GM12878 (cell line): ENCODE data around the gene CSPG5. TPM values are rescaled to one million over a fixed set of nuclear protein-coding genes. Genes with fewer than 3 reads are reported as not detected.

Experiments
- ATAC-seq: fragments of 200-7000 bp; cut with Tn5 transposase; 3 replicates; pipeline ENCODE4 v1.9.1; 2020; ENCODE audit warnings: mild to moderate bottlenecking, moderate library complexity
- BruUV-seq: library from RNA; stranded (reverse); fragments of 400-500 nt; replicated peaks from 2 replicates; lab custom pipeline; 2021; lab: Mats Ljungman, UMichigan
- CTCF ChIA-PET: fragments of 300-600 bp; sonication (Branson Sonifier 250); formaldehyde crosslinking; extraction: SDS; loops from one replicate; lab custom pipeline; 2021; ENCODE audit warnings: inconsistent platforms; lab: Yijun Ruan, JAX
- POLR2A ChIA-PET: fragments of 350-600 bp; formaldehyde crosslinking; extraction: SDS; loops from one replicate; lab custom pipeline; 2021; ENCODE audit warnings: inconsistent platforms; lab: Charles Lee
- RAD21 ChIA-PET: fragments of 300-600 bp; sonication (Branson Sonifier 250); formaldehyde crosslinking; loops from one replicate; lab custom pipeline; 2023; ENCODE audit warnings: antibody characterized with exemption; ENCODE audit not compliant: unreplicated experiment; lab: Charles Lee
- SMC1A ChIA-PET: fragments of 300-600 bp; sonication (Branson Sonifier 250); formaldehyde crosslinking; loops from one replicate; lab custom pipeline; 2023; ENCODE audit not compliant: unreplicated experiment, uncharacterized antibody; lab: Charles Lee
- DNase-seq: peaks from one replicate; pipeline ENCODE4 v3.0.0-alpha.2; 2011; ENCODE audit warnings: low read depth, low spot score
- FAIRE-seq: peaks from 3 replicates; lab custom pipeline; 2011; peaks lifted over from hg19 to GRCh38; lab: Jason Lieb, UNC
- H2AFZ ChIP-seq: 2 replicates; pipeline ENCODE4 v1.6.0; 2011; ENCODE audit warnings: low read depth, low read length, control low read depth; ENCODE audit not compliant: control insufficient read depth
- H3K27ac ChIP-seq: 2 replicates; pipeline ENCODE4 v1.5.1; 2011; ENCODE audit warnings: control low read depth; ENCODE audit not compliant: control insufficient read depth, insufficient read depth
- H3K27me3 ChIP-seq, 2 experiments: replicated peaks in 1 of 2; 2 replicates each; pipeline versions ENCODE4 v1.6.0 to v1.6.1; 2011; ENCODE audit warnings: low read length in 1 of 2; ENCODE audit not compliant: control insufficient read depth in 2 of 2, insufficient read depth in 2 of 2
- H3K36me3 ChIP-seq, 2 experiments: 2 replicates each; pipeline ENCODE4 v1.5.1; 2011; ENCODE audit warnings: low read length in 1 of 2; ENCODE audit not compliant: control insufficient read depth in 2 of 2, insufficient read depth in 2 of 2
- H3K4me1 ChIP-seq: 2 replicates; pipeline ENCODE4 v1.6.1; 2011; ENCODE audit warnings: mild to moderate bottlenecking, low read length, moderate library complexity, mixed read lengths; ENCODE audit not compliant: control insufficient read depth, insufficient read depth
- H3K4me2 ChIP-seq: 2 replicates; pipeline ENCODE4 v1.6.0; 2011; ENCODE audit warnings: control low read depth; ENCODE audit not compliant: control insufficient read depth, insufficient read depth
- H3K4me3 ChIP-seq: fragments of 200-600 bp; sonication (generic); 2 replicates; pipeline ENCODE4 v1.5.1; 2016
- H3K79me2 ChIP-seq: 2 replicates; pipeline ENCODE4 v1.6.0; 2011; ENCODE audit warnings: low read length; ENCODE audit not compliant: control insufficient read depth, insufficient read depth
- H3K9ac ChIP-seq: 2 replicates; pipeline ENCODE4 v1.8.0; 2011; ENCODE audit warnings: low read length, control low read depth, mixed read lengths; ENCODE audit not compliant: control insufficient read depth, insufficient read depth
- H3K9me3 ChIP-seq: replicated peaks from 3 replicates; pipeline ENCODE4 v1.5.1; 2011; ENCODE audit warnings: mild to moderate bottlenecking, low read length; ENCODE audit not compliant: control insufficient read depth, insufficient read depth
- H4K20me1 ChIP-seq: 2 replicates; pipeline ENCODE4 v1.6.0; 2011; ENCODE audit not compliant: control insufficient read depth, insufficient read depth
- RB1 ChIP-seq: fragments of 450-650 bp; formaldehyde crosslinking; IDR thresholded peaks from 2 replicates; pipeline ENCODE4 v1.6.1; 2017; ENCODE audit warnings: mild to moderate bottlenecking, borderline replicate concordance
- SPI1 ChIP-seq: IDR thresholded peaks from 2 replicates; pipeline ENCODE4 v1.6.1; 2011; ENCODE audit warnings: low read depth, mild to moderate bottlenecking, low read length, moderate library complexity, borderline replicate concordance; ENCODE audit not compliant: insufficient read depth
- SRF ChIP-seq, 2 experiments: IDR thresholded peaks; 2 replicates each; pipeline ENCODE4 v1.6.1; 2011; ENCODE audit warnings: low read depth in 2 of 2, low read length in 2 of 2, mild to moderate bottlenecking in 1 of 2, moderate library complexity in 1 of 2
- SUZ12 ChIP-seq: fragments of 200-600 bp; sonication (generic); IDR thresholded peaks from one replicate; pipeline ENCODE4 v1.6.1; 2018; ENCODE audit warnings: antibody characterized with exemption, mild to moderate bottlenecking; ENCODE audit not compliant: unreplicated experiment
- ZNF207 ChIP-seq: fragments of 450-650 bp; IDR thresholded peaks from 2 replicates; pipeline ENCODE4 v1.6.1; 2014; ENCODE audit warnings: antibody characterized with exemption, mild to moderate bottlenecking, borderline replicate concordance
- ZNF274 ChIP-seq: IDR thresholded peaks from one replicate; pipeline ENCODE4 v1.8.0; 2011; ENCODE audit not compliant: insufficient read length, insufficient read depth
- ZSCAN29 ChIP-seq: fragments of 450-650 bp; IDR thresholded peaks from 2 replicates; pipeline ENCODE4 v1.6.1; 2017; ENCODE audit warnings: mild to moderate bottlenecking, moderate library complexity
- WGBS: methylation state at CpG from one replicate; pipeline ENCODE4 v1.1.6; 2016; ENCODE audit warnings: low lambda C conversion rate; ENCODE audit not compliant: insufficient replicate concordance, insufficient coverage; ENCODE audit errors: missing lambda C conversion rate; 5-methylcytosine and 5-hydroxymethylcytosine counted together
- in situ Hi-C: fragments of 300-500 bp; cut with MboI; formaldehyde crosslinking; loops from 9 replicates; pipeline ENCODE4 v1.14.3; 2018; ENCODE audit warnings: mixed read lengths
- intact Hi-C: fragments of 100-400 bp; cut with micrococcal nuclease; formaldehyde crosslinking; loops from one replicate; pipeline ENCODE4 v1.14.2; 2022; ENCODE audit not compliant: unreplicated experiment
- polyA plus RNA-seq, 11 experiments: library from polyadenylated mRNA; depleted of rRNA in 4 of 11; unstranded in 6 of 11; stranded (reverse) in 5 of 11; fragments of >200 nt; fragmentation: Nextera tagmentation in 4 of 11; fragmentation: Illumina TruSeq in 1 of 11; extraction: Ambion mirVana in 4 of 11; extraction: Trizol in 1 of 11; gene quantifications; 1 replicate in 1 of 11; 2 replicates in 10 of 11; pipeline versions ENCODE4 v1.2.1 to v1.2.3, GENCODE V29; 2011 to 2016; ENCODE audit warnings: inconsistent platforms in 2 of 11, missing spikeins in 2 of 11, low read depth in 1 of 11
- total RNA-seq, 4 experiments: library from RNA; depleted of rRNA in 3 of 4; stranded (reverse); fragments of >200 nt in 3 of 4; fragmentation: Illumina TruSeq in 1 of 4; extraction: Trizol in 1 of 4; gene quantifications; 2 replicates each; pipeline versions ENCODE4 v1.2.1 to v1.2.3, GENCODE V29; 2013 to 2021
- TF ChIP-seq, protein P1 (sequence below): IDR thresholded peaks from 2 replicates; pipeline ENCODE4 v1.6.1; 2012; ENCODE audit warnings: low read depth, low read length, improper control_type of control experiment
- TF ChIP-seq, protein P2 (sequence below): fragments of 450-650 bp; IDR thresholded peaks from 2 replicates; pipeline ENCODE4 v1.6.1; 2017; ENCODE audit warnings: low read depth, mild to moderate bottlenecking, moderate library complexity
- TF ChIP-seq, protein P3 (sequence below): fragments of 450-650 bp; IDR thresholded peaks from 2 replicates; pipeline ENCODE4 v1.6.1; 2017; ENCODE audit warnings: borderline replicate concordance
- TF ChIP-seq, protein P4 (sequence below): fragments of 450-650 bp; IDR thresholded peaks from 2 replicates; pipeline ENCODE4 v1.6.1; 2018; ENCODE audit warnings: borderline replicate concordance, mild to moderate bottlenecking; ENCODE audit not compliant: partially characterized antibody

CSPG5 gene
- total and polyA plus RNA-seq, 10 of the 15 experiments (the other 5 are each of a cell fraction or from before 2014, with no cell fraction given), result 0.08 to 0.17 TPM; not detected in 8

DNA sequence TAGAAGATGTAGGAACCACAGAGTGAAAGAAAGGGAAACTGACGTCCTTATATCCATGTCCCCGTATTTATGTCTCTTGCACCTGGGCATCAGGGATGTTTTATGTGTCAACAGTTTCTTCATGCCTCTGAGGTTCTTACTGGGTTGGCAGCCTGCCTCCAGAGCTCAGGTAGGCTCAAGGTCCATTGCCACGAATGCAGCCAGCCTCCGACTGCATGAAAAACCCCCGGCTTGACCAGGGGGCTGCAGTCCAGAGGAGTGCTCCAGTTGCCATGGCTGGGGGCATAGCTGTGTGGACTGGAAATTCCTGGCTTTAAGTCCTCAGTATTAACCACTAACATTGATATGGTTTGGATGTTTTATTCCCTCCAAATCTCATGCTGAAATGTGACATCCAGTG, 2.8 kb upstream of the CSPG5 start:
- Histone ChIP-seq H3K9me3 (no peaks in the 10 kb centered on the region), H3K9ac (no peak overlapping the region), H3K4me1 (no peaks in the 10 kb centered on the region), H4K20me1 (no peaks in the 10 kb centered on the region), H3K27ac (no peak overlapping the region), H2AFZ (no peak overlapping the region), H3K27me3 (peaks cover 8 to 9% of the 10 kb centered on the region in 2 experiments), H3K4me2 (no peak overlapping the region), H3K79me2 (no peaks in the 10 kb centered on the region), H3K36me3 (peaks cover 0 to 9% of the 10 kb centered on the region in 2 experiments; a peak in 1 of 4 replicates), H3K4me3 (no peak overlapping the region)
- FAIRE-seq, result no peak
- no TSS peak for BruUV-seq
- intact Hi-C loops (no loop called here), in situ Hi-C loops (no loop called here)
- DNase-seq, result no peak
- CTCF ChIA-PET, result no interaction called here
- TF ChIP-seq SUZ12 (no peak), ZSCAN29 (no peak)
- TF ChIP-seq, protein P1, sequence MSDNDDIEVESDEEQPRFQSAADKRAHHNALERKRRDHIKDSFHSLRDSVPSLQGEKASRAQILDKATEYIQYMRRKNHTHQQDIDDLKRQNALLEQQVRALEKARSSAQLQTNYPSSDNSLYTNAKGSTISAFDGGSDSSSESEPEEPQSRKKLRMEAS, result no peak
- TF ChIP-seq, protein P2, sequence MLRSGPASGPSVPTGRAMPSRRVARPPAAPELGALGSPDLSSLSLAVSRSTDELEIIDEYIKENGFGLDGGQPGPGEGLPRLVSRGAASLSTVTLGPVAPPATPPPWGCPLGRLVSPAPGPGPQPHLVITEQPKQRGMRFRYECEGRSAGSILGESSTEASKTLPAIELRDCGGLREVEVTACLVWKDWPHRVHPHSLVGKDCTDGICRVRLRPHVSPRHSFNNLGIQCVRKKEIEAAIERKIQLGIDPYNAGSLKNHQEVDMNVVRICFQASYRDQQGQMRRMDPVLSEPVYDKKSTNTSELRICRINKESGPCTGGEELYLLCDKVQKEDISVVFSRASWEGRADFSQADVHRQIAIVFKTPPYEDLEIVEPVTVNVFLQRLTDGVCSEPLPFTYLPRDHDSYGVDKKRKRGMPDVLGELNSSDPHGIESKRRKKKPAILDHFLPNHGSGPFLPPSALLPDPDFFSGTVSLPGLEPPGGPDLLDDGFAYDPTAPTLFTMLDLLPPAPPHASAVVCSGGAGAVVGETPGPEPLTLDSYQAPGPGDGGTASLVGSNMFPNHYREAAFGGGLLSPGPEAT, result no peak
- no peak for ATAC-seq
- POLR2A ChIA-PET, result no interaction called here
- WGBS, result 70% methylated on average over 5 of the region's 5 CpGs
- SMC1A ChIA-PET, result no interaction called here
- RAD21 ChIA-PET, result no interaction called here

DNA sequence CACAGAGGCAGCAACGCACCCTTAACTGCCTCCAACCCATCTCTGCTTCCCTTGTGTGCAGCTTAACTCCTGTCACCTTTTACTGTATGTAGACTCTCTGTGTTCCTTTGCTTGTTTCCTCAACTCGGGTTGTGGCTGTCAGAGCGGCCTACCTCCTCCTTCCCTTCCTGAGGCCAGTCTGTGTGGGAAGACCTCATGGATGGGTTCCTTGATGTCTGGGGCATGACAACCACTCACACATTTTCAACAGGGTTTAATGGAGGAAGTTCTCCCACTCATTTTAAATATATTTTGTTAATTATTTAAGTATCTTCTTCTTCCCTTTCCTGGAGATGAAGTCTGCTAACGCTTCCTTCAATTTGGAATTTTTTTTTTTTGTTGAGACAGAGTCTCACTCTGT, 1.8 kb upstream of the CSPG5 start:
- no peaks in the 10 kb centered on the region for H3K9me3 ChIP-seq
- POLR2A ChIA-PET, result no interaction called here
- CTCF ChIA-PET, result no interaction called here
- FAIRE-seq (no peak), DNase-seq (no peak), ATAC-seq (peak; percentile 21)
- peaks cover 8 to 9% of the 10 kb centered on the region in 2 experiments for H3K27me3 ChIP-seq
- H3K9ac ChIP-seq, result no peak overlapping the region
- no peak overlapping the region for H3K4me2 ChIP-seq
- H3K4me3 ChIP-seq, result no peak overlapping the region
- no peaks in the 10 kb centered on the region for H3K79me2 ChIP-seq
- WGBS, result 15% methylated on average over 4 of the region's 4 CpGs
- BruUV-seq, result no TSS peak
- intact Hi-C loops, result no loop called here
- in situ Hi-C loops, result no loop called here
- no peaks in the 10 kb centered on the region for H3K4me1 ChIP-seq
- no peaks in the 10 kb centered on the region for H4K20me1 ChIP-seq
- RAD21 ChIA-PET, result no interaction called here
- no peak overlapping the region for H3K27ac ChIP-seq
- SMC1A ChIA-PET, result no interaction called here
- no peak overlapping the region for H2AFZ ChIP-seq
- TF ChIP-seq ZNF207 (no peak), ZNF274 (no peak), SRF (IDR thresholded peaks at IDR 0.05; ENCODE audit: low read depth in 2 of 2, low read length in 2 of 2) (no peak), SPI1 (no peak), RB1 (no peak)
- TF ChIP-seq, protein P3, sequence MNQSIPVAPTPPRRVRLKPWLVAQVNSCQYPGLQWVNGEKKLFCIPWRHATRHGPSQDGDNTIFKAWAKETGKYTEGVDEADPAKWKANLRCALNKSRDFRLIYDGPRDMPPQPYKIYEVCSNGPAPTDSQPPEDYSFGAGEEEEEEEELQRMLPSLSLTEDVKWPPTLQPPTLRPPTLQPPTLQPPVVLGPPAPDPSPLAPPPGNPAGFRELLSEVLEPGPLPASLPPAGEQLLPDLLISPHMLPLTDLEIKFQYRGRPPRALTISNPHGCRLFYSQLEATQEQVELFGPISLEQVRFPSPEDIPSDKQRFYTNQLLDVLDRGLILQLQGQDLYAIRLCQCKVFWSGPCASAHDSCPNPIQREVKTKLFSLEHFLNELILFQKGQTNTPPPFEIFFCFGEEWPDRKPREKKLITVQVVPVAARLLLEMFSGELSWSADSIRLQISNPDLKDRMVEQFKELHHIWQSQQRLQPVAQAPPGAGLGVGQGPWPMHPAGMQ, result no peak
- TF ChIP-seq, protein P4, sequence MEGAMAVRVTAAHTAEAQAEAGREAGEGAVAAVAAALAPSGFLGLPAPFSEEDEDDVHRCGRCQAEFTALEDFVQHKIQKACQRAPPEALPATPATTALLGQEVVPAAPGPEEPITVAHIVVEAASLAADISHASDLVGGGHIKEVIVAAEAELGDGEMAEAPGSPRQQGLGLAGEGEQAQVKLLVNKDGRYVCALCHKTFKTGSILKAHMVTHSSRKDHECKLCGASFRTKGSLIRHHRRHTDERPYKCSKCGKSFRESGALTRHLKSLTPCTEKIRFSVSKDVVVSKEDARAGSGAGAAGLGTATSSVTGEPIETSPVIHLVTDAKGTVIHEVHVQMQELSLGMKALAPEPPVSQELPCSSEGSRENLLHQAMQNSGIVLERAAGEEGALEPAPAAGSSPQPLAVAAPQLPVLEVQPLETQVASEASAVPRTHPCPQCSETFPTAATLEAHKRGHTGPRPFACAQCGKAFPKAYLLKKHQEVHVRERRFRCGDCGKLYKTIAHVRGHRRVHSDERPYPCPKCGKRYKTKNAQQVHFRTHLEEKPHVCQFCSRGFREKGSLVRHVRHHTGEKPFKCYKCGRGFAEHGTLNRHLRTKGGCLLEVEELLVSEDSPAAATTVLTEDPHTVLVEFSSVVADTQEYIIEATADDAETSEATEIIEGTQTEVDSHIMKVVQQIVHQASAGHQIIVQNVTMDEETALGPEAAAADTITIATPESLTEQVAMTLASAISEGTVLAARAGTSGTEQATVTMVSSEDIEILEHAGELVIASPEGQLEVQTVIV, result no peak
- peaks cover 0 to 7% of the 10 kb centered on the region in 2 experiments; a peak in 1 of 4 replicates for H3K36me3 ChIP-seq
